GM18868 (cell line): ENCODE results near the gene KRCC1.

ENCODE experiments used
- ATAC-seq: cut with Tn5 transposase; IDR thresholded peaks from one replicate; pipeline ENCODE4 v1.9.1; 2021; ENCODE audit warnings: mild to moderate bottlenecking, moderate library complexity; ENCODE audit not compliant: unreplicated experiment

Gene KRCC1

DNA sequence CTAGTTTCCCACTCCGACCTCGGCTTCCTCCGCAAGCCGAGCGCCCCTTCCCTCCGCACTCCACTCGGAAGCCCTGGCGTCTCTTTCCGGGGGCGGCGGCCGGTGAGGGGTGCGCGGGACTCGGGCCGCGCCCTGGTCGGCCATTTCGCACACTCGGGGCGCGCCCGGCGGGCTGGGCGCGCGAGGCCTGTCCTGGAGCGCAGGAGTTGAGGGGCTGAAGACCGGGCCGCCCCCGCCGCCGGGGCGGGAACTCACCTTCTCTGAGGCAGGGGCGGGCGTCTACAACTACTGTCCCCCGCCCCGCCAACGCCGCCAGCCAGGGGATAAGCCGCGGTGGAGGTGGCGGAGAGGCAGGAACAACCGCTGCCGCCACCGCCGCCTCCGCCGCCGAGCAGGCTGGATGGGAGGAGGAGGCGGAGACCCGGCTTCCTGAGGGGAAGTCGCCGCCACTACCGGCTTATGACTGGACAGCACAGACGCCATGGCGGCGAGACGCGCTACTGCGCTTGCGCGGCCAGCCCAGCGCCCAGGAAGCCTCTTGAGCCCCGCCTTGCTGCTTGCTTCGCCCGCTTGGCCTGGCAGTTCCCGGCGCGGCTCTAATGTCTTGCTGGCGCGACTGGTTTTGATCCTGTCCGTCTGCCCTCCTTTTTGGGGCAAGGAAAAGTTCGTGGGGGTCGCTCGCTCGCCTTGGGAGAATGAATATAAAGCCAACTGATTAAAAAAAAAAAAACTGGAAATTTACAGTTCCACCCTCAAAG, at the start of gene KRCC1:
Gene KRCC1 (minus strand): TSS at position 413 of the 758 bp plus-strand sequence. CDS start 27,220 bp downstream, outside the sequence.
- ATAC-seq: peak; percentile 95

- ATAC-seq: no peak
Measured at GRCh38 chr2:88100489-88100858, 44.9 kb upstream of the KRCC1 start.

- ATAC-seq: no peak
Measured at GRCh38 chr2:88099798-88100488, 44.4 kb upstream of the KRCC1 start.

- no peak for ATAC-seq
Measured at GRCh38 chr2:88098558-88098900, 42.9 kb upstream of the KRCC1 start.

GRCh38 chr2:88097891-88098557, 42.4 kb upstream of the KRCC1 start:
- ATAC-seq: no peak

DNA sequence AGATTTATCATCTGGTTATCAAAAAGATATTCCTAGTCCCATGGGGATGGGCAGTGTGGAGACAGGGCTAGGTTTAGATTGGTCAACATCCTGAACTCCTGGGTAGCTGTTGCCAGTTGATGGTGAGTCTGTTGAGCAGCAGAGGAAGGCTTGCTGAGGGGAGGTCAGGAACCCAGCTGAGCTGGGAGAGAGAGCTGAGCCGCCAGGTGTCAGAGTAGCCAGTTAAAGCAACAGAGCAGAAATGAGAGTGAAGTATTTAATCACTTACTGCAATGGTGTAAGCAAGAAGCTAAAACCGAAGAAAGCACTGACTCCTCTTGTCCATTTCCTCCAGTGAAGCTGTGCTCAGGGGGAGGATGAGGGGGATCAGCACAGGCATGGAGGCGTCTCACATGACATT, 41.6 kb upstream of the KRCC1 start:
- no peak for ATAC-seq

GRCh38 chr2:88096708-88097107, 41.1 kb upstream of the KRCC1 start:
- ATAC-seq: no peak

- ATAC-seq: no peak
Measured at GRCh38 chr2:88095022-88095421, 39.4 kb upstream of the KRCC1 start.

- ATAC-seq: no peak
Measured at GRCh38 chr2:88092773-88093172, 37.2 kb upstream of the KRCC1 start.

GRCh38 chr2:88091943-88092342, 36.4 kb upstream of the KRCC1 start:
- no peak for ATAC-seq

DNA sequence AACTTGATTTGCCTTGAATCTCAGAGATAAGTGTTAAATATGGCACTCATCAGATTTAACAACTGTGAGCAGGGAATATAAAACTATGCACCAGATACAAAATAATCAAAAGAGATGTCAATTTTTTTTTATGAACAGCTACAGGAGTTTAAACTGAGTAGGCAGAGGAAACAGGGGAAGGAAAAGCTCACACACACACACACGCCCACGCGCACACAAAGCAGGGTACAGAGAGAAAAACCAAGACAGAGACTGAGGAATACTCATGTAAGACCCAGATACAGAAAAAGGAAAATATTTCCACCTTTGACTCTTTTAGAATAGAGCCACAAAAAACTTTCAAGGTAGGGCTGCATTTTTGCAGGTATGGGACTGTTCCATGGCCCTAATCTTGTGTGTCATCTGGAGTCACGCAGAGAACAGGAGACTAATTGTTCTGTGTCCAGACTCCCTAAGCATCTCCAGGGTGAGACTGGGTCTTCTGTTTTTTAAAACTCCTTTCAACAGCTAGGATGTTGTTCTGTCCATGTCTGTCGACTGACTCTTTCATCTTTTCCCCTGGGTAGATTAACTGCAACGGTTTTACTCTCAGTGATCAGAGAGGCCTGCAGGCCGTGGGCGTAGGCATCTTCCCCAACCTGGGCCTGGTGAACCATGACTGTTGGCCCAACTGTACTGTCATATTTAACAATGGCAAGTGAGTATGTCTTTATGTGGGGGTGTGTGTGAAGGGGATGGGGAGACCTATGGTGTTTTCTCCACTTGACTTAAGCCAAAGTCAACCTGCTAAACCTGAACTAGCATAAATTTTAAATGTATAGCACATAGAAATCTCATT, 35.1 kb upstream of the KRCC1 start:
- no peak for ATAC-seq

- no peak for ATAC-seq
Measured at GRCh38 chr2:88088999-88089398, 33.4 kb upstream of the KRCC1 start.

- no peak for ATAC-seq
Measured at GRCh38 chr2:88087763-88088162, 32.2 kb upstream of the KRCC1 start.

- no peak for ATAC-seq
Measured at GRCh38 chr2:88087073-88087472, 31.5 kb upstream of the KRCC1 start.

- ATAC-seq: no peak
Measured at GRCh38 chr2:88086401-88086800, 30.8 kb upstream of the KRCC1 start.

- ATAC-seq: no peak
Measured at GRCh38 chr2:88085602-88086001, 30.0 kb upstream of the KRCC1 start.

DNA sequence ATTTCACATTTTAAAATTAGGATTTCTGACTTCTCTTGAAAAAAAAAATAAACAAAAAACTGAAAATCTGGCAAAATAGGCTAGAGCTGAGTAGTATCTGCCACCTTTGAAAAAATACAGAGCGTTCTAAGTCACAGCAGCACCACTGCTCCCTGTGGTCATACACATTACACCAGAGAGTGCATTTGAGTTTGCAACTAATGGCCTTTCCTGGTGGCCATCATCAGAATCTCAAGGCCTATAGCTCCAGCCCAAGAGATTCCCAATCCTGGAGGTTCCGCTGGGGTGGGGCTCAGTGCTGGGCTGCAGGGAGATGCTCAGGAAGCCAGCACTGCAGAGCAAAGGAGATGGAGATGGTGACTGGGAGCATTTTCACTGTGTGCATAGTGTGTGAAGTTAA, 29.5 kb upstream of the KRCC1 start:
- no peak for ATAC-seq

DNA sequence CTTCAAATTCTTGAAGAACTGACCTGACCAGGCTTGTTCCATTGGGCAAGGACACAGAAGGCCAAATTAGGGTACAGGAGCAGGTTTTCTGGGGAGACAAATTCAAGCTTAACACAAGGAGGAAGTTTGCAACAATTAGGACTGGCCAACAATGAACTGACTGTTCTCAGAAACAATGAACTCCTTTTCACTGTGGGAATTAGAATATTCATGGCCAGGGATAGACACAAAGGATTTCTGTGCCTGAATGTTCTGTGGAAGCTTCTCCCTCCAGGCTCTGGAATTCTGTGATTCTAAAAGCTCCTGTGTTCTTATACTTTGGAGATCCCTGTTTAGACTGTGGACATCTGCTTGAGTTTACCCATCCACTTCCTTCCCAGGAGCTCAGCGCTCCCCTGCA, 27.2 kb upstream of the KRCC1 start:
- ATAC-seq: no peak

DNA sequence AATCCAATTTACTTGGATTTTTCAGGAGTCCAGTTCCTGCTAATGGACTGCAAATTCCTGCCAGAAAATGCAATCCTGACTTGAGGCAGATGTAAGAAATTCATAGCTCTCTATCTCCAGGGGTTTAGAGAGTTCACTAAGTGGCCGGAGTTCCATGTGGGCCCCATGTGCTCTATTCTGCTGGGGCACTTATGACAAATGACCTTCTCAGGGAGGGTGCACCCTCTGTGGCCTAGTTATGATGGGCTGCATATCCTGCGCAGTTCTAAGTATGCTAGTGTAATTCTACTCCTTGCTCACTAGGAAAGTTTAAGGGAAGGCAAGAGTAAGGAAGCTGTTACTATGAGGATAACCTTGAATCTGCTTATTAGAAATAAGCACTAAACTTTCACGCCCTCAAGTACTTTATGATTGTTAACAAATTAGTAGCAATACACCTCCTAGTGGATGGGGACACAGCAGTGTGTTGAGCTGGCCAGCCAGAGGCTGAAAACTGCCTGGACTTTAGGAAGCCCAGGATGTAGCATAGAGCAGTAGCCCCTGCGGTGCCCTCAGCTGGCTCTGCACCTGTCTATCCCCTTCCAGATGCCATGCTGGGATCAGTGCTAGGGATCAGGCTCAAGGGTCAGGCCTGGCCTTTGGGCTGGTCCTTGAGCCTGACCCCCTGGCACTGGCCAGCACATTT, 26.5 kb upstream of the KRCC1 start:
- ATAC-seq: no peak

GRCh38 chr2:88080545-88080944, 25.0 kb upstream of the KRCC1 start:
- ATAC-seq: no peak
